NCI-H526 (cell line): Measurements from ENCODE around the gene SLCO6A1.

ENCODE experiments used
- DNase-seq, 2 experiments: peaks; one replicate each; lab custom pipeline; 2025; lab: John Stamatoyannopoulos, UW

The SLCO6A1 gene

DNA sequence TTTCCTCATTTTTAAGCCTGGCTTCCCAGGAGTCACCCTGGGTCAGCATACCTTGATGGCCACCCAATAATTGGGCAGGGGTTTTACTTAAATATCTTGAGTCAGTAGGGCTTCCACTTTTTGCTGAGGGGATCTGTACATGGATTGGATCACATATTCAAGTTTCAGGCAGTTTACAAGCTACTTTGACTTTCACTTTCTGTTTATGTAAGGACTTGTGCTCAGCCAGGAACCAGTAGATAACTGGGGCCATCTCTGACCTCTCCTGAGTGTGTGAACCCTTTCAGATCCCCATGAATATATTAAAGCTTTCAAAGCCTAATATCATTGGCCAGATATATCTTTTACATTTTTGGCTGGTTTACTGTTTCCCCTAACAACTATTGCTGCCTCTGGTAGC, 45.1 kb downstream of the SLCO6A1 start:
- DNase-seq: no peak

DNA sequence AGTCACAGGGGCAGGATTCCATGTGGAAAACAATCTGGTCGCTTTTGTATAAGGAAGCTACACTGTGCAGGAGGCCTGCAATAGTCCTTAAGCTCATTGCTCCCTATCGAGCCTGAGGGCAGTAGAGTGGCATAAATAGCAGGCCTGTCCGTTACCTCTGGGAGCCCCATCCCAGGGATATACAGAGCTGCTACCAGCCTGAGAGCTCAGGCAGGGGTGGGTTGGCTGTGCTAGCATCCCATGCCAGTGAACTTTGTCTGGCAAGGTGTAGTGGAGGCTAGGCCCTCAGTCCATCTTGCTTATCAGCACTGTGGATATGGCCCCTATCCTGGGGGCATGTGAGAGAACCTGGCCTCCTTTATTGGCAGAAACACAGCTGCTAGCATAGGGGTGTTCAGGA, 47.7 kb downstream of the SLCO6A1 start:
- no peak for DNase-seq

DNA sequence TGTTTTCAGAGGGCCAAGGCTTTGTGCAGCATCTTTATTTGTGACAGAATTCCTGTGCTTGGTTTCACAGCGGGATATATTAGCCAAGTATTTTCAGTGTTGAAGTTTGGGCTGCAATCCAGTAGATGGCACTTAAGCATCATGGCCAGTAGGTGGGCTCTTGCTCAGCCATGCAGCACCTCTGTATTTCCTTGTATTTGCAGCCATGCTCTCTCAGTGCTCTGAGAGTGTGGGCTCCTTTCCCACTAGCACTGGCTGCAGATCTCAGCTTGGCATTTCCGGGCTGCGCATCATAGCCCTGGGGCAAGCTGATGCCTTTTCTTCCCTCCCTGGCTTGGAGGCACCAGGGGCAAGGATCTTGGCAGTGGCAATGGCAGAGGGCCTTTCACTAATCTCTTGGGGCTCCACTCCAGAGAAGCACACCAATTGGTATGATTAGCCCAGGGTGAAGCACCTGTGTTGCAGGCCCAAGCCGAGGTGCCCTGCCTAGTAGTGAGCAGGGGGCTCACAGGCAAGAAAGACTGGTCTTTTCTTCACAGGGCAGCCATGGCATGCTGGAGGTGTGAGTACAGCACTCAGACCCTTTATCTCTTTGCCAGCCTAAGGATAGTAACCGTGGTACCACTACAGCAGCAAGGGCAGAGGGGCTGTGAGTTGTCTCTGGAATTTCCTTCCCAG, 48.3 kb downstream of the SLCO6A1 start:
- no peak for DNase-seq

DNA sequence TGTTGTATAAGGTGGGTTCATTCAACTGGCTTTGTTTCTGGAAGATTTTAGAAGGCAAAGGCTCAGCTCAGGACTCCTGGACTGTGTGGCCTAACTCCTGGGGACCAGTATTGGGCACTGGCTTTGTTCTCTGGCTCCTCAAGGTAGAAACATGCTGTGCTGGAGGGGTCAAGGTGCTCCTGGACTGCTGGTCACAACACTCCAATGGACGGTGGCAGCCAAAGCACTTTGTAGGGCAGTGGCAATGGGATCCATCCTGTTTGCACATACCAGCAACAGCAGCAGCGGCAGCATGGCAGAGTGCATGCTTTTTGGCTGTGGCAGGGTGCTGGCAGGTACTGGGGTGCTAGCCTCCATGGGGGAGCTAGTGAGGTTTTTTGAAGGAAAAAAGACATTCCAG, 65.3 kb downstream of the SLCO6A1 start:
- DNase-seq: no peak

DNA sequence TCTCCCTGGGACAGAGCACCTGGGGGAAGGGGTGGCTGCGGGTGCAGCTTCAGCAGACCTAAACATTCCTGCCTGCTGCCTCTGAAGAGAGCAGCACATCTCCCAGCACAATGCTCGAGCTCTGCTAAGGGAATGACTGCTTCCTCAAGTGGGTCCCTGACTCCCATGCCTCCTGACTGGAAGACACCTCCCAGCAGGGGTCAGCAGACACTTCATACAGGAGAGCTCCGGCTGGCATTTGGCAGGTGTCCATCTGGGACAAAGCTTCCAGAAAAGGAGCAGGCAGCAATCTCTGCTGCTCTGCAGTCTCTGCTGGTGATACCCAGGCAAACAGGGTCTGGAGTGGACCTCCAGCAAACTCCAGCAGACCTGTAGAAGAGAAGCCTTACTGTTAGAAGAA, 77.2 kb downstream of the SLCO6A1 start:
- peak in 1 of 2 experiments; percentile 12 for DNase-seq

DNA sequence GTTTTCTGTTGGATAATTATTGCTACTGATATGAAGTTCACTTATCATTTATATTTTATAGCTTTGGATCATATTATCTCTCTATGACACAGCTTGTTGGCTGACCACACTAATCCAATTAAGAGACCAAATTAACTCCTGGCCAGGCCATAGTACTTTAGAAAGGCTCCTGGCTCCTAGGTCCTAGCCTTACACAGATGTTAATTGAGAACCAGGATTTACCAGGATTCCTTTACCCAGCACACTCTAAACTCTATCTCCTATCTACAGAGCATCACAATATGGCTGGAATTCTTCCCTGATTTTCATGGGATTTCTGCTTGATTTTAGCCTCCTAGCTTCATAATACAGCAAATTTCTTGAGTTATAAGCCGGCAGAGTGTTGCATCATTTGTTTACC, 80.3 kb downstream of the SLCO6A1 start:
- DNase-seq: no peak

DNA sequence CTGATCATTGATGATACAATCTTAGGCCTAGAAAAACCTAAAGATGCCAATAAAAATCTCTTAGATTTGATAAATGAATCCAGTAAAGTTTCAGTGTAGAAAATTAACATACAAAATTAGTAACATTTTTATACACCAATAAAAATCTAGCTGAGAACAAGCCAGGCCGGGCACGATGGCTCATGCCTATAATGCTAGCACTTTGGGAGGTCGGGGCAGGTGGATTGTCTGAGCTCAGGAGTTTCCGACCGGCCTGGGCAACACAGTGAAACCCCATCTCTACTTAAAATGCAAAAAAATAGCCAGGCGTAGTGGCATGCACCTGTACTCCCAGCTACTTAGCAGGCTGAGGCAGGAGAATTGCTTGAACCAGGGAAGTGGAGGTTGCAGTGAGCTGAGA, 84.4 kb downstream of the SLCO6A1 start:
- DNase-seq: no peak

DNA sequence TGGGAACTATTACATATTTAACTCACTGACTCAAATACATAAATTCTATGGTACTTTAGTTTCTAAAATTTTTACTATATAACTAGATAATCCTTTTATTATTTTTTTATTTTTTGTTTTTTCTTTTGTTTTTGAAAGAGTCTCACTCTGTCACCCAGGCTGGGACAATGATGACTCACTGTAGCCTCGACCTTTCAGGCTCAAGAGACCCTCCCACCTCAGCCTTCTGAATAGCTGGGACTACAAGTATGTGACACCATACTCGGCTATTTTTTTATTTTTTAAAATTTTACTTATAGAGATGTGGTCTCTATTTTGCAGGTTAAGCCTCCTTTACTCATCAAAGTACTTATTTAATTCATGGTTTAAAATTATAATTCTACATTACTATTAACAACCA, 110.6 kb downstream of the SLCO6A1 start:
- no peak for DNase-seq

DNA sequence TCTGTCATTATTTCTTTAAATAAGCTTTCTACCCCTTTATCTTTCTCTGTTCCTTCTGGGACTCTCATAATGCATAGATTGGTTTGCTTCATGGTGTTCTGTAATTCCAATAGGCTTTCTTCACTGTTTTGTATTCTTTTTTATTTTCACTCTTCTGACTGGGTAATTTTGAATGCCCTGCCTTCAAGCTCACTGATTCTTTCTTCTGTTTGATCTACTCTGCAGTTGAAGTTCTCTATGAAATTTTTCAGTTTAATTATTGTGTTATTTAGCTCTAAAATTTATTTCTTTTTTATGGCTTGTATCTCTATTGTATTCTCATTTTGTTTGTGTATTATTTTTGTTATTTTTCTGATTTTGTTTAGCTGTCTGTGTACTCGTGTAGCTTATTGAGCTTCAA, 113.4 kb downstream of the SLCO6A1 start:
- no peak for DNase-seq

DNA sequence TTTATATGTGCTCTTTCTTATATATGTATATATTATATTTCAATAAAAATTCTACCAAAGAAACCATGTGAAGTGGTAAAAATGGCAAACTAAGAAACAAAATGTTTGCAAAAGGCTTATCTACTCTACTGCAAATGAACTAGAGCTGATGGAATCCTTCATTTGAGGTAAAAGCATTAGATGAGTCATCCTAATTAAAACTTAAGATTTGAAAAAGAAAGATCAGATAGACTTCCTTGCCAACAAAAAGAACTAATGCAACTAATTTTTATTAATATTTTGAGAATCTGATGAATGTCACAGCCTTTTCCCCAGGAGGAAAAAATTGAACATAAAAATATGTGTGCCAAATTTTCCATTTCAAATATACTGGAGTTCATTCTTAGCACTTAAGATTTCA, 118.6 kb downstream of the SLCO6A1 start:
- DNase-seq: no peak

DNA sequence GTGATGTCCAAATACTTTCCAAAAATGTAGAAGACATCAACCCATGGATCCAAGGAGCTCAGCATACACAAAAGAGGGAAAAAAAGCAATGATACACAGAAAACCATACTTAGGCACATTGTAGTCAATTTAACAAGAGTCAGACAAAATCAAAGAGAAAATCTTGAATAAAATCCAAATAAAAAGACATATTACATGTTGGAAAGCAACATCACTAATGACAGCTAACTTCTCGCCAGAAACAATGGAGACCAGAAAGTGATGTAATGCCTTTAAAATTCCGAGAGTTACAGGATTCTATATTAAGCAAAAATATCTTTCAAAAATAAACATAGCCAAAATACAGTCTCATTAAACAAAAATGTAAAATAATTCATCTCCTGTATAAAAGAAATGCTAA, 122.9 kb downstream of the SLCO6A1 start:
- DNase-seq: no peak

DNA sequence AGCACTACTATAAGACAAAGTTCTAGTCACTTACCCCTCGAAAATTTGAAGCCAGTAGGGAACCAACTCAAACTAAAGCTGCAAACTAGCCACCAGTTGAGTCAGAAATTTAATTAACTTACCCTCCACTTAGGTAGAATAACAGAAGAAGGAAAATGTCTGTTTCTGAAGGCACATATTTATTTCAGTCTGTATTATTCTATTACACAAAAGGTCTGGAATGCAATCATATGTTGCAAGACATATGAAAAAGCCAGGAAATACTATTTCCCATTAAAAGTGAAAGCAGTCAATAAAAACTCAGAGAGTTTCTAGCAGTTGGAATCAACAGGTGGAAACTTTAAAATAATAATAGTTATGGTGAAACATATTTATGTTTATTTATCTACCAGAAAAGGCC, 123.5 kb downstream of the SLCO6A1 start:
- no peak for DNase-seq

DNA sequence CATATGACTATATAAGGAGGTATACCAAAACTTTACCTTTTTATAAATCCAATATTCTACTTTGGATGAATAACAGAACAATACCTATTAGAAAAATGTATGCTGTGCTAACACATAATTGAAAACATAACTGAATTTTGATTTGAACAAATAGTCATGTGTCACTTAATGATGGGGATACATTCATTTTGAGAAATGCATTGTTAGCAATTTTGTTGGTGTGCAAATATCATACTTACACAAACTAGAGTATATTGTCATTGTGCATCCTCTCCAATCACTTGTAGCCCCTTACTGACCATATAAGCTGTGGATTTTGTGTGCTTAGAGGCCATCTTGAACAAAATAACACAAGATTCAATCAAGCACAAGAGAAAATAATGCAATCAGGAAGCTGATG, 130.4 kb downstream of the SLCO6A1 start:
- DNase-seq: no peak

DNA sequence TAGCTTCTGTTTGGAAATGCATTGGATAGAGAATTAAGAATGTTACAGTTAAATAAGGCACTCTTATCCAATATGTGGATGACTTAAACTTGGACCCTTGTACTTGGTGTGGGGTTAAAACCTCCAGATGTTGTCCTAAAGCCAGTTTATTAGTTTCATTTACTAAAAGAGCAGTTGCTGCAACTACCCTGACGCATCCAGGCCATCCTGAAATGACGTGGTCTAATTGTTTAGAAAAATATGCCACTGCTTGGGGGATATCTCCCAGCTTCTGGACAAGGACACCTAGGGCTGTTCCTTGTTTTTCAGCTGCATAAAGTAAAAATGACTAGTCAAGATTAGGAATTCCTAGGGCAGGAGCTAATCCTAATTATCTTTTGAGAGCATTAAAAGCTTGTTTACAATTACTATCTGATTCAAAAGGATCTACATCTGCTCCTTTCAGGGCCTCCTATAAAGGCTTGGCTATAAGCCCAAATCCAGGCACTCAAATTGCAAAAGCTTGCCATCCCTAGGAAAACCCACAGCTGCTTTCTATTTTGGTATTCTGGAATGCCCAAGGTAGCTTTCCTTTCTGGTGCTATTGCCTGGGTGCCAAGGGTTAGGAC, 157.0 kb downstream of the SLCO6A1 start:
- no peak for DNase-seq

DNA sequence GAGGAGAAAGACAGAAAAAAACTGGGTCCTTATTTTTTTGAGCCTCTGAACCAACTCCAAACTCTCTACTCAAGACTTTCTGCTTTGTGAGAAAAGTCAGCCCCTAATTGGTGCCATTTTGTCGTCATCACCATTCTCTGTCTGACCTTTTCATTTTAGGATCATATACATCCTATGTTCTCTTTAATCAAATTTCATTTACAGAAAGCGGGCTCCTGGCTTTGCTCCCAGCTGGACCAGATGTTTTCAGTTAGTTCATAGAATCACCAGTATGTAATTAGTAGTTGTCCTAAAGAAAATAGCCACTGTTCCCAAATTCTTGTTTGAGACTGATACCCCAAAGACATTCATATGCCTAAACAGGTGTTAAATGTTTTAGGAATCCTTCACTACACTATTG, 174.1 kb downstream of the SLCO6A1 start:
- no peak for DNase-seq
